ENCODE data around the gene TCF12. TPM values are rescaled to one million over a fixed set of nuclear protein-coding genes. Genes with fewer than 3 reads are reported as not detected.

The TCF12 gene
- total RNA-seq, 8 experiments from 2014 or later = 34.7 to 177 (median 99.7) TPM

DNA sequence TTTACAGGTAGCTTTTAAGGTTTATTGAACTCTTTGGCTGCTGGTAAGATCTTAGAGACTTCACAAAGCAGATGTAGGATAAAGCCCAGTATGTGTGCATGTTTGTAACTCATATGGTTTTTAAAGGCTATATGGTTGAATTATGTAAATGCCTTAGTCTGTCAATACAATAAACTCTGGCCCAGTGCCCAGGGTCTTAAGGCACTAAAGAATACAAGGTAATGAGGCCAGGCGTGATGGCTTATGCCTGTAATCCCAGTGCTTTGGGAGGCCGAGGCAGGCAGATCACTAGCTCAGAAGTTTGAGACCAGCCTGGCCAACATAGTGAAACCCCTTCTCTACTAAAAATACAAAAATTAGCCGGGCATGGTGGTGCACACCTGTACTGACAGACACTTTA, 287.6 kb downstream of the TCF12 start:
- ATAC-seq (replicated peaks in 6 of 8) = peak in 1 of 8 experiments; percentile 81
- in situ Hi-C loops (cut with MboI; ENCODE audit: low pct_unique_long_range_greater_than_20kb in 2 of 9, low sequenced_read_pairs in 9 of 9, unreplicated experiment in 9 of 9) = loop anchor here in 1 of 9 experiments (10.0 kb wide), 1 partner anchor 51 kb away; no protein-coding TSS in a partner anchor
- Histone ChIP-seq H3K4me1 (replicated peaks in 1 of 2) (no peaks in the 10 kb centered on the region), H3K27ac (no peak overlapping the region), H3K4me3 (no peak overlapping the region)
- WGBS, 10 experiments = 70 to 100% (median 89%) methylated on average over 1 to 3 of the region's 3 CpGs; no CpG with 5 or more reads in 1 of the 10 experiments

DNA sequence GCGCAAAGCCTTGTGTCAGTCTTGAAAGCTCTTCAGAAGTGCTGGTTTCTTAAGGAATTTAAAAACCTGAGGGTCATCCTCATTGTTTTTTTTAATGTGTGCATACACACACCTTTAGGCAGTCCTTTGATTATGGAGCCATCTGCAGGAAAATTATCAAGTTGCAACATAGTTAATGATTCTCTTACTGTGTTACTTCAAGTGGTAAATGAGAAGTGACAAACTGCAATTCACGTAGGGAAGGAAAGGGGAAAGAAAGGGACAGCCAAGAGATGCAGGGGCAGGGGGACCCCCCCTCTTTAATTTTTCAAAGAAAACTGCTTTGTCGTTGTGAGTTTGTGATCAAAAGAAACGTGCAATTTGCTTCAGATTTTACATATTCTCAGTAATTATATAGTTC, 295.4 kb downstream of the TCF12 start:
- Histone ChIP-seq H3K27ac (no peak overlapping the region), H3K4me1 (replicated peaks in 1 of 2) (peaks cover 22 to 48% of the 10 kb centered on the region in 2 donors), H3K4me3 (no peak overlapping the region)
- 11 to 57% (median 22%) methylated on average over 1 to 4 of the region's 4 CpGs; no CpG with 5 or more reads in 1 of the 10 experiments for whole genome bisulfite sequencing, 10 experiments
- ATAC-seq (replicated peaks in 6 of 8) = peak; percentile 77 to 89 (median 82)
- in situ Hi-C loops (cut with MboI; ENCODE audit: low pct_unique_long_range_greater_than_20kb in 2 of 9, low sequenced_read_pairs in 9 of 9, unreplicated experiment in 9 of 9) = loop anchor here in 1 of 9 experiments (10.0 kb wide), 1 partner anchor 59 kb away; no protein-coding TSS in a partner anchor

DNA sequence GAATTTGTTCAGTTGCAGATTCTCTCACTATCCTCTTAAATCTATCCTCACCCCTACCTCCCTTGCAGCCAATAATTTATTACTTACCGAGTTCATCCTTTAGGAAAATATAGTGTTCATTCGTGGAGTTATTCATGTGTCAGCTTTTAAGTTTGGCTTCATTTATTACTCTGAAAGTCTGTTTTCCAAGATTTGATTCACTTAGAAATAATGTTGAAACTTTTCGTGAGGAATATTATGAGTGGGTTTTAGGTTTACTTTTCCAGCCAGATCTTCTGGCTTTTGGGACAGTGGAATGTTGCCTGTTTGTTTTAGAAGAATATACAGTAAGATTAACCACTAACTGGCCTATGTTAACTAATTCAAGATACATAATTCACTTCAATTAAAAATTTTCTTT, 296.9 kb downstream of the TCF12 start:
- 3 to 80% (median 58%) methylated on average over 1 to 3 of the region's 3 CpGs for WGBS, 10 experiments
- H3K27ac ChIP-seq = no peak overlapping the region
- in situ Hi-C loops (cut with MboI; ENCODE audit: low pct_unique_long_range_greater_than_20kb in 2 of 9, low sequenced_read_pairs in 9 of 9, unreplicated experiment in 9 of 9) = loop anchor here in 1 of 9 experiments (10.0 kb wide), 1 partner anchor 61 kb away; no protein-coding TSS in a partner anchor

DNA sequence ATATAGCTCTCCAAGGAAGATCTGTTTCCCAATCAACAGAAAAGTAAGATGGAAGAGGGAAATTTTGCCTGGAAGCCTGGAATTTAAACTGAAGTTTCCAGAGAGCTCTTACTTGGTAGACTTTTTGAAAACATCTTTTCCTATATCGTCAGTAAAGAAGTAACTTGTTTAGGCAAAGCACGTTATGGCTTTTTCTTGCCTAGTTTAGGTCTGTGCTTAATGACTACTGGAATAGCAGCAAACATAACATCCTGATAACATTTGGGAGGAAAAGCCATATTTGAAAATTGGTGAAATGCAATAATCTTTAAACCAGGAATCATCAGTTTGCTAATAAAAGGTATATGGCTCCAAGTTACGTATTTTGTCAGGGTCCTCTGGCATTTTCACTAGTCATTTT, 297.4 kb downstream of the TCF12 start:
- no peak overlapping the region for H3K4me3 ChIP-seq
- 20 to 92% (median 60%) methylated on average over 1 to 3 of the region's 3 CpGs; no CpG with 5 or more reads in 3 of the 10 experiments for WGBS, 10 experiments
- peaks cover 26 to 56% of the 10 kb centered on the region in 2 donors for H3K4me1 ChIP-seq (replicated peaks in 1 of 2)
- no peak overlapping the region for H3K27ac ChIP-seq
- in situ Hi-C loops (cut with MboI; ENCODE audit: low pct_unique_long_range_greater_than_20kb in 2 of 9, low sequenced_read_pairs in 9 of 9, unreplicated experiment in 9 of 9) = loop anchor here in 1 of 9 experiments (10.0 kb wide), 1 partner anchor 61 kb away; no protein-coding TSS in a partner anchor
- ATAC-seq (replicated peaks in 6 of 8) = no peak

More for the DNA sequence above, 296.9 kb downstream of the TCF12 start:
- Histone ChIP-seq H3K4me1 (replicated peaks in 1 of 2) (peaks cover 25 to 56% of the 10 kb centered on the region in 2 donors), H3K4me3 (no peak overlapping the region)
- no peak for ATAC-seq (replicated peaks in 6 of 8)

DNA sequence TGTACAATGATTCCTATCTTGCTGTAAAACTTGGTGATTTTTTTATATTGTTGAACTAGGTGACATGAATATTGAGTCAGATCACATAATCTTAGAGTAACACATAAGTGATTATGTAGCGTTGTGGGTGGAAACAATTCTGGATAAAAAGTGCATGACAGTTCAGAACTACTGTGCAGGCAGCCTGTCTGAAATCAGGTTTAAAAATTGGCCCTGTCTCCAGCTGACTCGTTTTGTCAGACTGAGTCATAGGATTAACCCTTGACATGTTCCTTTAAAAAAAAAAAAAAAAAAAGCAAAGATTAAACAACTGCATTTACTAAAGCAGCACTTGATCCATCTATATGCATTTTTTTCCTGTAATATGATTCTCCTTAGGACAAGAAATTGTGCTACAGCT, 297.8 kb downstream of the TCF12 start:
- H3K27ac ChIP-seq = no peak overlapping the region
- WGBS, 10 experiments = 0 to 100% (median 25%) methylated on average over 1 to 2 of the region's 2 CpGs; no CpG with 5 or more reads in 1 of the 10 experiments
- H3K4me3 ChIP-seq = no peak overlapping the region
- ATAC-seq (replicated peaks in 6 of 8) = peak in 4 of 8 experiments; percentile 10 to 51 (median 24)
- peaks cover 30 to 59% of the 10 kb centered on the region in 2 donors for H3K4me1 ChIP-seq (replicated peaks in 1 of 2)
- in situ Hi-C loops (cut with MboI; ENCODE audit: low pct_unique_long_range_greater_than_20kb in 2 of 9, low sequenced_read_pairs in 9 of 9, unreplicated experiment in 9 of 9) = loop anchor here in 1 of 9 experiments (10.0 kb wide), 1 partner anchor 61 kb away; no protein-coding TSS in a partner anchor

DNA sequence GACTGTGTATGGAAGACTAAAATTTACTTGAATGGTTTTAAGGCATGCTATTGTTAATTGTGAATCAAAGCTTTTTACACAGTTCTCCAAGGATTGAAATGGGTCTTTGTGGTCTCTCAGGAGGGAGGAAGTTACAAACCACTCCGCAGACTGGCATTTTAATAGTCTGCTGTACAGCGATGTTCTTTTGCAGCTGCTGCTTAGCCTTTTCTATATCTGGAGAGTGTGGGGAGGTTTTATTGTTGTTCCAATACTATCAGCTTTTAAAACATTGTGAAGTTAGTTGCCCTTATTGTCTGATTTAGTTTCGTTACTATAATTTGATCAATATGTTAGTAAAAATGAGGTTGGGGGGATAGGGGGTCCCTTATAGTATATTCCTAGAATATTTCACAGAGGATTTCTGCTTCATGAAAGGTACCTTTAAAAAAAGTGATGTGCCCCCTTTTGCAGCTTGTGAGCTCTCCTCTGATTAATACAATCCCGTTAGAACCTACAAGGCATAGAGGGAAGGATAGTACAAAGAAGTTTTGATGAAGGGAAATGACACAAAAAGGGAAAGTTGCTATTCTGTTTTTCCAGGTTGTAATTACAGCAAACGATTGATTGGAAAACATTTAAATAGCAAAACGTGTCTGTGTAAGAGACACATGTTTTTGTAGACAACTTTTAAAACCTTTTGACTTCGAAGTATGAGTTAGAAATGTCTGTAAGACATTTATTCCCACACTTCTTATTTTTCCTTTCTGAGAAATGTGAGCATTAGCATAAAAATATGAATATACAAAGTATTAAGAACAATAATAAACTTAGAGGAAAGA, 299.5 kb downstream of the TCF12 start:
- peaks cover 30 to 61% of the 10 kb centered on the region in 2 donors for H3K4me1 ChIP-seq (replicated peaks in 1 of 2)
- ATAC-seq (replicated peaks in 6 of 8) = peak in 5 of 8 experiments; percentile 47 to 61 (median 51)
- H3K27ac ChIP-seq = no peak overlapping the region
- in situ Hi-C loops (cut with MboI; ENCODE audit: low pct_unique_long_range_greater_than_20kb in 2 of 9, low sequenced_read_pairs in 9 of 9, unreplicated experiment in 9 of 9) = loop anchor here in 1 of 9 experiments (10.0 kb wide), 1 partner anchor 63 kb away; no protein-coding TSS in a partner anchor
- peak overlapping the region in 1 of 5 donors; percentile 7 for H3K4me3 ChIP-seq
- 5 to 22% (median 14%) methylated on average over 4 to 7 of the region's 7 CpGs for WGBS, 10 experiments

DNA sequence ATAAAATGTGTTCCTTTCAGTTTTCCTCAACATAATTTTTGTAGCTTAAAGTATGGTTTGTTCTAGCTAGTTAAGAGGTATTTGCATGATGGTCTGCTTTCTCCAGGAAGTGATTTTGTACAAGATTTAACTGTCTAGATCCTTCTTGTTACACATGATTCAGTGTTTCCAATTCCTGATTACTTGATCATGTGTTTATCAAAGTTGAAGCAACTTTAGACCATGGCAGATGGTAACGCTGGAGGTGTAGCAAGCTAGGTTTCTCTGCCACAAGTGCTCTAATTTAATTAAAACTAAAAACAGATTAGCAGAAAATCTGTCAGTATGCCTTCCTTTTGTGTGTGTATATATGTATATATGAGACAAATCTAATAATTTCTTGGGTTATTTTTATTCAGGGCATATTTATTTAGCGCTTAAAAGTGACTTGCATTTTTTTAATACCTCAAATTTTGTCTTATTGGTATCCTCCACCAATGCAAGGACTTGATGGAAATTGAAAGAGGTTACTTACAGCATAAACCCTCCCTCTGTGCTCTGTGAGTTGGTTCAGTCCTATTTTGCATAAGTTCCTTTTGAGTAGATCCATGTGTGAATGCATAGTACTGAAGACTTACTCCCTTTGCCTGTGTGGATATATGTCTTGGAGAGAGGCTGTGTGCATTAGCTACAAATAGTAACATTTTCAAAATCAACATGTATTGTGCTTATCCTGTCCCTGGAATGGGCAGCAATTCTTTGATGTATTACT, 300.6 kb downstream of the TCF12 start:
- WGBS, 10 experiments = 0 to 55% (median 13%) methylated on average over 1 to 2 of the region's 2 CpGs; no CpG with 5 or more reads in 1 of the 10 experiments
- H3K4me1 ChIP-seq (replicated peaks in 1 of 2) = peaks cover 23 to 51% of the 10 kb centered on the region in 2 donors
- H3K4me3 ChIP-seq = peak overlapping the region; percentile 2 to 23 (median 13)
- ATAC-seq (replicated peaks in 6 of 8) = peak; percentile 88 to 98 (median 94)
- in situ Hi-C loops (cut with MboI; ENCODE audit: low pct_unique_long_range_greater_than_20kb in 2 of 9, low sequenced_read_pairs in 9 of 9, unreplicated experiment in 9 of 9) = loop anchor here in 1 of 9 experiments (10.0 kb wide), 1 partner anchor 64 kb away; no protein-coding TSS in a partner anchor
- H3K27ac ChIP-seq = no peak overlapping the region

DNA sequence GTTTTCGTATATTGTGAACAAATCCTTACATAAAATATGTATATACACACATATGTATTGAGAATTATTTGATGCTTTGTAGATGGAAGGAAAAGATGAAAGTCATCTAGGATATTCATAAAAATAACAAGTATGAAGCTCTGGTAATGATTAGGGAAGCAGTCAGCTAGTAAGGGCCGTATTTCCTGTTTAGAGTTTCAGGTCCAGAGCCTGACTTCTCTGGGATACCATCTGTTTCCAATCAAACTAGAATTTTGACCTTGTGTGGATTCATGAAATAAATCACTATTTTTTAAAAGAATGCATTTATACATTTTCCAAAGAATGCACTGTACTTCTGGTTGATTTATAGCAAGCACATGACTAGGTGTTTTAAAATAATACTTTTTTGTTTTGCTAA, 301.8 kb downstream of the TCF12 start:
- in situ Hi-C loops (cut with MboI; ENCODE audit: low pct_unique_long_range_greater_than_20kb in 2 of 9, low sequenced_read_pairs in 9 of 9, unreplicated experiment in 9 of 9) = no loop called here
- H3K27ac ChIP-seq = no peak overlapping the region
- H3K4me1 ChIP-seq (replicated peaks in 1 of 2) = peaks cover 18 to 39% of the 10 kb centered on the region in 2 donors
- peak in 3 of 8 experiments; percentile 12 to 40 (median 13) for ATAC-seq (replicated peaks in 6 of 8)
- H3K4me3 ChIP-seq = peak overlapping the region in 2 of 5 donors; percentile 22 to 23
- 0 to 100% (median 51%) methylated on average over 1 to 2 of the region's 2 CpGs for WGBS, 10 experiments

DNA sequence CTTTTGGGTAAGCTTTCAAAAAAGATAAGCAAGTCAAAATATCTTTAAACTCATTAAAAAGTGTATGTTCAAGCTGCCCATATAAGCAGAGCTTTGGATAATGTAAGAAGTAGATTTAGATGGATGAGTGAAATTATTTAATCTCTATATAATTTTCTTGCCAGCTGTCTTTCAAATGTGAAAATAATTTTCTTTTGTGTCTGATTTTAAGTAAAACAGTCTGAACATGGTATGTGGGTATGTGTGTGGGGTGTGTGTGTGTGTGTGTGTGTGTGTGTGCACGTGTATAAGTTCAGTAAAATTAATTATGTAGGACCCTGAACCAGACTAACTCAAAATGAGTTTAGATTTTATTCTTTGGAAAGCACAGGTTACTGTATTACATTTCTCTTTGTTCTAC, 302.7 kb downstream of the TCF12 start:
- Histone ChIP-seq H3K4me3 (peak overlapping the region in 1 of 5 donors; percentile 22), H3K27ac (no peak overlapping the region), H3K4me1 (replicated peaks in 1 of 2) (peaks cover 18 to 34% of the 10 kb centered on the region in 2 donors)
- in situ Hi-C loops (cut with MboI; ENCODE audit: low pct_unique_long_range_greater_than_20kb in 2 of 9, low sequenced_read_pairs in 9 of 9, unreplicated experiment in 9 of 9) = no loop called here
- 0 to 71% (median 11%) methylated on average over 1 of the region's 1 CpG; no CpG with 5 or more reads in 3 of the 10 experiments for WGBS, 10 experiments
- ATAC-seq (replicated peaks in 6 of 8) = no peak

DNA sequence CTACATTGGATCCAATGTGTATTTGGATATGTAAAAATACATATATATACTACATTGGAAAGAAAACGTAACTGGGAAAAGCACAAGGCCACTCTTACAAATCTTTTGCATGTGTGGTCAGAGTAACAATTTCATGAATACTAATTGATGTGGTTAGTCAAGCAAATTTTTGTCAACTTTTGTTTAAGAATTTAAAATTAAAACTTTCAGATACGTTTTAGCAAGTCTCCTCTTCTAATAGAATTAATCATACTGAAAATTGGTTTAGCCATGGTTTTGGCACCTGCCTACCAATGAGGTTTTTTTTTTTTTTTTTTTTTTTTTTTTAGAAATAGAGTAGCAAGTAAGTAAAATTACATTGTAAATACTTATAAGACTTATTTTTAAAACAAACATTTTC, 304.9 kb downstream of the TCF12 start:
- H3K4me3 ChIP-seq = no peak overlapping the region
- WGBS, 10 experiments = 0 to 100% (median 64%) methylated on average over 1 to 2 of the region's 2 CpGs
- H3K4me1 ChIP-seq (replicated peaks in 1 of 2) = peaks cover 27 to 35% of the 10 kb centered on the region in 2 donors
- in situ Hi-C loops (cut with MboI; ENCODE audit: low pct_unique_long_range_greater_than_20kb in 2 of 9, low sequenced_read_pairs in 9 of 9, unreplicated experiment in 9 of 9) = no loop called here
- no peak for ATAC-seq (replicated peaks in 6 of 8)
- no peak overlapping the region for H3K27ac ChIP-seq

DNA sequence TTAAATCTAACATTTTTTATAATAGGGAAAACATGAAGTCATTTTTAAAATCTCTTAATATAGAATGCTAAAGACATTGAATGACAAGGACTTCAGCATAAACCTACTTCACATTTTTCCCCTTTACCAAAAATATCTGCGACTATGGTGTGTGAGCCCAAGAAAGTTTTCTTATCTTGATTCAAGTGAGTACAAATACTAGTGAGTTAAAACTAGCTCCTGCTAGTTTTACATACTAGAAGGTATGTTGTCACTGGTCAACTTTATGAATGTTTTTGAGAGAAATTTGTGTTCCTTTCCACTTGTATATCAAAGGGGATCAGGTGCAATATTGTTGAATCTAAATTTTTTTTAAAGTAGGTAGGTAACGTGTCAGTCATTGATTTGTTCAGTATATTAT, 305.4 kb downstream of the TCF12 start:
- no peak overlapping the region for H3K27ac ChIP-seq
- no peak for ATAC-seq (replicated peaks in 6 of 8)
- 47 to 100% (median 74%) methylated on average over 1 to 2 of the region's 2 CpGs; no CpG with 5 or more reads in 1 of the 10 experiments for WGBS, 10 experiments

DNA sequence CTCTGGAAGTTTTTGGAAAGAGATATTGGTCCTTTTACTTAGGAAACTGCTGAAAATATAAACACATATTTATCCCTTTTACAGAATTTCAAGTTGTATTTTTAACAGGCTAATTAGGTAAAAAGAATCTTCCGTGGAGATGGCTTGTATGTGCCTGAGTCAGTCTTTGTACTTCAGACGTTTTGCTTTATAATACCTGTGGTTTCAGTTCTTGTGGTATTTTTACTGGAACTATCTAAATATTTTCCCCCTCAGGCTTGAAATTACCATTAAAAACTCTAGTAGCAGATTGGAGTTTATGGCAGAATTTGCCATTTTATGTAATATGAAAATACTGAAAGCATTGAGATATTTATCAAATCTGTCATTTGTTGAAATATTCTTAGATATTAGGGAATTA, 306.2 kb downstream of the TCF12 start:
- H3K27ac ChIP-seq = no peak overlapping the region
- no peak for ATAC-seq (replicated peaks in 6 of 8)
- in situ Hi-C loops (cut with MboI; ENCODE audit: low pct_unique_long_range_greater_than_20kb in 2 of 9, low sequenced_read_pairs in 9 of 9, unreplicated experiment in 9 of 9) = no loop called here
- H3K4me3 ChIP-seq = no peak overlapping the region
- WGBS, 10 experiments = 0 to 79% (median 58%) methylated on average over 1 to 2 of the region's 2 CpGs
- peaks cover 21 to 32% of the 10 kb centered on the region in 2 donors for H3K4me1 ChIP-seq (replicated peaks in 1 of 2)

More for the DNA sequence above, 305.4 kb downstream of the TCF12 start:
- no peak overlapping the region for H3K4me3 ChIP-seq
- in situ Hi-C loops (cut with MboI; ENCODE audit: low pct_unique_long_range_greater_than_20kb in 2 of 9, low sequenced_read_pairs in 9 of 9, unreplicated experiment in 9 of 9) = no loop called here
- H3K4me1 ChIP-seq (replicated peaks in 1 of 2) = peaks cover 24 to 37% of the 10 kb centered on the region in 2 donors

Measured in motor neuron (in vitro differentiated cells).